AG09309 (cell line): Measurements from ENCODE around the gene PFDN4.

Experiments
- DNase-seq: peaks from one replicate; pipeline ENCODE4 v3.0.0-alpha.2; 2010; ENCODE audit warnings: low read depth
- H3K4me3 ChIP-seq: 2 replicates; pipeline ENCODE4 v1.5.1; 2011; ENCODE audit warnings: mild to moderate bottlenecking, low read depth, low read length, moderate library complexity; ENCODE audit not compliant: control insufficient read depth
- CTCF ChIP-seq: IDR thresholded peaks from 2 replicates; pipeline ENCODE4 v1.5.1; 2011; ENCODE audit warnings: mild to moderate bottlenecking, low read depth, low read length, inconsistent platforms; ENCODE audit not compliant: insufficient read depth, control insufficient read depth; ENCODE audit errors: missing control alignments

Gene PFDN4

GRCh38 chr20:54254596-54254995, 46.7 kb downstream of the PFDN4 start:
- no peak for TF ChIP-seq CTCF
- H3K4me3 ChIP-seq, result no peak overlapping the region
- no peak for DNase-seq

GRCh38 chr20:54255157-54255556, 47.3 kb downstream of the PFDN4 start:
- no peak for TF ChIP-seq CTCF
- DNase-seq, result peak; percentile 14
- H3K4me3 ChIP-seq, result no peak overlapping the region

- DNase-seq, result no peak
- TF ChIP-seq CTCF, result no peak
- no peak overlapping the region for H3K4me3 ChIP-seq
These were observed 48.3 kb downstream of the PFDN4 start for GRCh38 chr20:54256202-54256601.

- no peak for TF ChIP-seq CTCF
- no peak overlapping the region for H3K4me3 ChIP-seq
These were observed 49.4 kb downstream of the PFDN4 start for GRCh38 chr20:54257071-54257816.

GRCh38 chr20:54260116-54260515, 52.2 kb downstream of the PFDN4 start:
- TF ChIP-seq CTCF, result no peak

More at GRCh38 chr20:54257071-54257816, 49.4 kb downstream of the PFDN4 start:
- DNase-seq, result peak; percentile 82

GRCh38 chr20:54262671-54263070, 54.8 kb downstream of the PFDN4 start:
- no peak for DNase-seq
- TF ChIP-seq CTCF, result no peak
- no peak overlapping the region for H3K4me3 ChIP-seq

More at GRCh38 chr20:54260116-54260515, 52.2 kb downstream of the PFDN4 start:
- no peak for DNase-seq
- H3K4me3 ChIP-seq, result no peak overlapping the region
